Measurements from ENCODE around the gene POR.

Gene POR

DNA sequence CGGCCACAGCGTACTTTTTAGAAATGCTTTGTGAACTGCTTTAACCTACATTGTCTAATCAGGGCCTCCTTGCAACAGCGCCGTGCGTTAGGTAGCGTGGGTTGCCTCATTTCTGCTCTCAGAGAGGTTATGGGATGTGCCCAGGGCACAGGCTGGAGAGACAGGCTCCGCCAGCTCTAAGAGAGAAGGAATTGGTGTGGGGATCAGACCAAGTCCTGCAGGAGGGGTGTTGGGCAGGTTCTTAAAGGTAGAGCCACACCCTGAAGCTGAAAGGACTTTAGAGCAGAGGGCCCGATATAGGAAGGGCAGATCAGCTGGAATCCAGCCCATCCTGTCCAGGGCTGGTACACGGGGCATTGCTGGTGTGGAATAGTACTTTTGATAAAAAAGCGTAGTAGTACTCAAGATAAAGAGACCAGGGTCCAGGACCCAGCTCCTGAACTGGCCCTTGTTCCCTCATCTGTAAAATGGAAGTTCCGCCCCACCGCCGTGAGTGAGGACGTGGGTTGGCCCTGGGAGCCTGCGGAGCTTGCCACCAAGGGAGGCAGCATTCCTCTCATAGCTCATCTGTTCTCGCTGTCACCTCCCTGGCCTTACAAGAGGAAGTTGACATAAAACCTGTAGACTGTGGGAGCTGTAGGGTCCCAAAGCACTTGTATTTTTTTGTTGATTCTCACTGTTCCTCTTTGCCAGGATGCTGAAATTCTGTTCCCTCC is 42.2 kb downstream of the POR start:
- no peak for TF ChIP-seq ZC3H10 (CRISPR knock-in tag; IDR thresholded peaks at IDR 0.05)
- TF ChIP-seq PPARA (CRISPR knock-in tag; IDR thresholded peaks at IDR 0.05; ENCODE audit: borderline replicate concordance): no peak
- TF ChIP-seq OSR1 (CRISPR knock-in tag; IDR thresholded peaks at IDR 0.05): no peak
- no peak for TF ChIP-seq ZNF8 (CRISPR knock-in tag; IDR thresholded peaks at IDR 0.05)
- no peak for TF ChIP-seq TOX (CRISPR knock-in tag; IDR thresholded peaks at IDR 0.05; ENCODE audit: borderline replicate concordance)
- TF ChIP-seq, protein P1, sequence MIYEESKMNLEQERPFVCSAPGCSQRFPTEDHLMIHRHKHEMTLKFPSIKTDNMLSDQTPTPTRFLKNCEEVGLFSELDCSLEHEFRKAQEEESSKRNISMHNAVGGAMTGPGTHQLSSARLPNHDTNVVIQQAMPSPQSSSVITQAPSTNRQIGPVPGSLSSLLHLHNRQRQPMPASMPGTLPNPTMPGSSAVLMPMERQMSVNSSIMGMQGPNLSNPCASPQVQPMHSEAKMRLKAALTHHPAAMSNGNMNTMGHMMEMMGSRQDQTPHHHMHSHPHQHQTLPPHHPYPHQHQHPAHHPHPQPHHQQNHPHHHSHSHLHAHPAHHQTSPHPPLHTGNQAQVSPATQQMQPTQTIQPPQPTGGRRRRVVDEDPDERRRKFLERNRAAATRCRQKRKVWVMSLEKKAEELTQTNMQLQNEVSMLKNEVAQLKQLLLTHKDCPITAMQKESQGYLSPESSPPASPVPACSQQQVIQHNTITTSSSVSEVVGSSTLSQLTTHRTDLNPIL (CRISPR knock-in tag; IDR thresholded peaks at IDR 0.05; ENCODE audit: low read depth): no peak
- TF ChIP-seq ISL1 (CRISPR knock-in tag; IDR thresholded peaks at IDR 0.05): no peak
- ATAC-seq: no peak

DNA sequence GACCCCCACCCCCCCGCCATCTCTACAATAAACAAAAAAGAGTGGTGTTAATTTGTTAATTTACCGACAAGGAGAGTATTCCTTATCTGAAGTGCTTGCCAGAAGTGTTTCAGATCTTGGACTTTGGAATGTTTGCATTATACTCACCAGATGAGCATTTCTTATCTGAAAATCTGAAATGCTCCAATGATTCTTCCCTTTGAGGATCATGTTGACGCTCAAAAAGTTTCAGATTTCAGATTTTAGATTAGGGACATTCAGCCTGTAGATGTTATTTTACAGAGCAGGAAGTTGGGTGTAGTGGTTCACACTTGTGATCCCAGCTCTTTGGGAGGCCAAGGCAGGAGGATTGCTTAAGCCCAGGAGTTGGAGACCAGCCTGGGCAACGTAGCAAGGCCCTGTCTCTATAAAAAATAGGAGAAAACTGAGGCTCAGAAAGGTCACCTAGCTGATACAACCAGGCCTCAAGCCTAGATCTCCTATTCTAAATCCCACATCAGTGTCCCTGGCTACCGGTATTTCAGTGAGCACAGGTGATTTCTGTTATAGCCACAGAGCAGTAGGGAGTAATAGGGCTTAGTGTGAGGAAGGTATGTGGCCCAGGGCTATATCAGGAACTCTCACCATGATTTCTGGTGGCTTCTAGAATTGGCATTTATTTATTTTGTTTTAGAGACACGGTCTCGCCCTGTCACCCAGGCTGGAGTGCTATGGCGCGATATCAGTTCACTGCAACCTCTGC is 44.0 kb downstream of the POR start:
- ATAC-seq: peak; percentile 32
- TF ChIP-seq ZNF70 (CRISPR knock-in tag; IDR thresholded peaks at IDR 0.05): no peak
- TF ChIP-seq OSR1 (CRISPR knock-in tag; IDR thresholded peaks at IDR 0.05): no peak

GRCh38 chr7:75960372-75960771 is 45.4 kb downstream of the POR start:
- ATAC-seq: no peak
- TF ChIP-seq GLIS3 (CRISPR knock-in tag; IDR thresholded peaks at IDR 0.05): no peak
- no peak for TF ChIP-seq TOX (CRISPR knock-in tag; IDR thresholded peaks at IDR 0.05; ENCODE audit: borderline replicate concordance)
- TF ChIP-seq ZNF70 (CRISPR knock-in tag; IDR thresholded peaks at IDR 0.05): no peak
- TF ChIP-seq, protein P1 (CRISPR knock-in tag; IDR thresholded peaks at IDR 0.05; ENCODE audit: low read depth): no peak
- no peak for TF ChIP-seq ZC3H10 (CRISPR knock-in tag; IDR thresholded peaks at IDR 0.05)
- TF ChIP-seq ZNF565 (CRISPR knock-in tag; conservative IDR thresholded peaks at IDR 0.05; ENCODE audit: low read depth): no peak
- TF ChIP-seq PPARA (CRISPR knock-in tag; IDR thresholded peaks at IDR 0.05; ENCODE audit: borderline replicate concordance): no peak
- TF ChIP-seq ZNF8 (CRISPR knock-in tag; IDR thresholded peaks at IDR 0.05): no peak
- TF ChIP-seq ZFP3 (CRISPR knock-in tag; IDR thresholded peaks at IDR 0.05): no peak

GRCh38 chr7:75961218-75961617 is 46.3 kb downstream of the POR start:
- TF ChIP-seq ISL1 (CRISPR knock-in tag; IDR thresholded peaks at IDR 0.05) (no peak), POU6F1 (CRISPR knock-in tag; IDR thresholded peaks at IDR 0.05; ENCODE audit: borderline replicate concordance, low read depth) (no peak)
- ATAC-seq: peak; percentile 32; the same call in 2 of the 3 replicates

DNA sequence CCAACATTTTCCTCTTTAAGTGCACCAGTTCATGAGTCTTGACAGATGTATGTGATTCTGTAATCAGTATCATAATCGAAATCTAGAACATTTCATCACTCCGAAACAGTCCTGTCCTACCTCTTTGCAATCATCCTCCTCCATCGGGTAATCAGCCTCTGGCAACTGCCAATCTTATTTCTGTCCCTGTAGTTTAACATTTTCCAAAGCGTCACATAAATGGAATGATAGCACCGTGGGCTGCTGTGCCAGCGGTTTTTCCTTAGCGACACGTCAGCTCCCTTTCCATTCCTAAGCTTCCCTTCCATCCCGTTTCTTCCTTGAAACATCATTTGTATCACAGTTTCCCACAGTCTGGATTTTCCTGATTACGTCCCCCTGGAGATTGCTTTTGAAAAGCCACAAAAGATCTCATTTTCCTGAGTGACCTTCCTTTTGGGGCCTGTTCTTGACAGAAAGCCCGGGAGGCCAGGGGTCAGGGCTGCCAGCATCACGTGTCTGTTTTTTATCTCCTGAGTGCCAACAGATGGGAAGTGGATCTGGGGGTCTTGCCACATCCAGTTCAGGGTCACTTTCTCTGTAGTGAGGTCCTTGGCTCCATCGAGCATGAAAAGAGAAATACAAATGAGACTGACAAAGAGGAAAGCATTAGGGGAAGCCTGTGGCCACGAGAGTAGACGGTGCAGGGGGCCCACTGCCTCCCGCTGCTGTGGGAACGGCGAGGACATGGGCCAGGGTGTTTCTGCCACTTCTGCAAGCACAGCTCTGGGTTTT is 47.8 kb downstream of the POR start:
- no peak for ATAC-seq

More for the DNA sequence above, 47.8 kb downstream of the POR start:
- TF ChIP-seq, protein P2, sequence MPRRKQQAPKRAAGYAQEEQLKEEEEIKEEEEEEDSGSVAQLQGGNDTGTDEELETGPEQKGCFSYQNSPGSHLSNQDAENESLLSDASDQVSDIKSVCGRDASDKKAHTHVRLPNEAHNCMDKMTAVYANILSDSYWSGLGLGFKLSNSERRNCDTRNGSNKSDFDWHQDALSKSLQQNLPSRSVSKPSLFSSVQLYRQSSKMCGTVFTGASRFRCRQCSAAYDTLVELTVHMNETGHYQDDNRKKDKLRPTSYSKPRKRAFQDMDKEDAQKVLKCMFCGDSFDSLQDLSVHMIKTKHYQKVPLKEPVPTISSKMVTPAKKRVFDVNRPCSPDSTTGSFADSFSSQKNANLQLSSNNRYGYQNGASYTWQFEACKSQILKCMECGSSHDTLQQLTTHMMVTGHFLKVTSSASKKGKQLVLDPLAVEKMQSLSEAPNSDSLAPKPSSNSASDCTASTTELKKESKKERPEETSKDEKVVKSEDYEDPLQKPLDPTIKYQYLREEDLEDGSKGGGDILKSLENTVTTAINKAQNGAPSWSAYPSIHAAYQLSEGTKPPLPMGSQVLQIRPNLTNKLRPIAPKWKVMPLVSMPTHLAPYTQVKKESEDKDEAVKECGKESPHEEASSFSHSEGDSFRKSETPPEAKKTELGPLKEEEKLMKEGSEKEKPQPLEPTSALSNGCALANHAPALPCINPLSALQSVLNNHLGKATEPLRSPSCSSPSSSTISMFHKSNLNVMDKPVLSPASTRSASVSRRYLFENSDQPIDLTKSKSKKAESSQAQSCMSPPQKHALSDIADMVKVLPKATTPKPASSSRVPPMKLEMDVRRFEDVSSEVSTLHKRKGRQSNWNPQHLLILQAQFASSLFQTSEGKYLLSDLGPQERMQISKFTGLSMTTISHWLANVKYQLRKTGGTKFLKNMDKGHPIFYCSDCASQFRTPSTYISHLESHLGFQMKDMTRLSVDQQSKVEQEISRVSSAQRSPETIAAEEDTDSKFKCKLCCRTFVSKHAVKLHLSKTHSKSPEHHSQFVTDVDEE (CRISPR knock-in tag; IDR thresholded peaks at IDR 0.05): peak; percentile 47; the same call in 1 of the 2 replicates
- no peak for TF ChIP-seq RARB (CRISPR knock-in tag; IDR thresholded peaks at IDR 0.05)
